AG09319 (cell line): ENCODE results near the gene CNNM3.

Source experiments
- DNase-seq: peaks from one replicate; pipeline ENCODE4 v3.0.0-alpha.2; 2010; ENCODE audit warnings: low read depth; ENCODE audit errors: extremely low read depth
- CTCF ChIP-seq: IDR thresholded peaks from 2 replicates; pipeline ENCODE4 v1.5.1; 2011; ENCODE audit warnings: low read depth, mild to moderate bottlenecking, inconsistent platforms, low read length, moderate library complexity

The CNNM3 gene

GRCh38 chr2:96878796-96879544 lies 62.9 kb downstream of the CNNM3 start:
- no peak for DNase-seq
- TF ChIP-seq CTCF = no peak

- no peak for DNase-seq
- TF ChIP-seq CTCF = no peak
Observed at GRCh38 chr2:96879545-96880040, 63.5 kb downstream of the CNNM3 start.

GRCh38 chr2:96880891-96881273 lies 64.8 kb downstream of the CNNM3 start:
- TF ChIP-seq CTCF = no peak
- DNase-seq = no peak

- TF ChIP-seq CTCF = no peak
- no peak for DNase-seq
Observed at GRCh38 chr2:96881349-96882195, 65.5 kb downstream of the CNNM3 start.

GRCh38 chr2:96882230-96882629 lies 66.2 kb downstream of the CNNM3 start:
- no peak for DNase-seq
- no peak for TF ChIP-seq CTCF

- TF ChIP-seq CTCF = no peak
- no peak for DNase-seq
Observed at GRCh38 chr2:96882906-96883305, 66.8 kb downstream of the CNNM3 start.

GRCh38 chr2:96883306-96883705 lies 67.2 kb downstream of the CNNM3 start:
- DNase-seq = no peak
- TF ChIP-seq CTCF = no peak
